MG63 (cell line): ENCODE data around the gene MSX1. TPM values are rescaled to one million over a fixed set of nuclear protein-coding genes. Genes with fewer than 3 reads are reported as not detected.

ENCODE experiments used
- DNase-seq: peaks from one replicate; pipeline ENCODE4 v3.0.0-alpha.2; 2020
- H3K27me3 ChIP-seq: fragments of 250-450 bp; sonication (Bioruptor Pico); 2 replicates; pipeline ENCODE4 v1.5.1; 2020; ENCODE audit warnings: mild to moderate bottlenecking, moderate library complexity
- H3K36me3 ChIP-seq: fragments of 250-450 bp; sonication (Bioruptor Pico); 2 replicates; pipeline ENCODE4 v1.5.1; 2020; ENCODE audit warnings: mild to moderate bottlenecking, moderate library complexity
- H3K4me3 ChIP-seq: fragments of 250-450 bp; sonication (Bioruptor Pico); 2 replicates; pipeline ENCODE4 v1.5.1; 2020; ENCODE audit warnings: mild to moderate bottlenecking, moderate library complexity
- H3K9me3 ChIP-seq: fragments of 250-450 bp; sonication (Bioruptor Pico); 2 replicates; pipeline ENCODE4 v1.5.1; 2020; ENCODE audit warnings: mild to moderate bottlenecking, moderate library complexity
- total RNA-seq: library from RNA; depleted of rRNA; stranded (reverse); fragments of >200 nt; shearing (Covaris generic); gene quantifications from 2 replicates; pipeline ENCODE4 v1.2.3, GENCODE V29; 2014; ENCODE audit warnings: low replicate concordance

Gene MSX1
- total RNA-seq, 1 experiment from 2014 or later, result 7.8 TPM

GRCh38 chr4:4862665-4863482 is 3.4 kb downstream of the MSX1 start:
- Histone ChIP-seq H3K4me3 (no peak overlapping the region), H3K9me3 (no peaks in the 10 kb centered on the region), H3K36me3 (no peaks in the 10 kb centered on the region), H3K27me3 (no peaks in the 10 kb centered on the region)
- no peak for DNase-seq

GRCh38 chr4:4864443-4864939 is 5.0 kb downstream of the MSX1 start:
- no peak overlapping the region for H3K4me3 ChIP-seq
- no peaks in the 10 kb centered on the region for H3K36me3 ChIP-seq
- DNase-seq, result no peak
- no peaks in the 10 kb centered on the region for H3K27me3 ChIP-seq
- no peaks in the 10 kb centered on the region for H3K9me3 ChIP-seq

- no peaks in the 10 kb centered on the region for H3K9me3 ChIP-seq
- no peaks in the 10 kb centered on the region for H3K36me3 ChIP-seq
- H3K27me3 ChIP-seq, result no peaks in the 10 kb centered on the region
- H3K4me3 ChIP-seq, result no peak overlapping the region
- DNase-seq, result no peak
Observed at GRCh38 chr4:4864940-4865704, 5.7 kb downstream of the MSX1 start.

- no peak for DNase-seq
- H3K9me3 ChIP-seq, result no peaks in the 10 kb centered on the region
- no peaks in the 10 kb centered on the region for H3K27me3 ChIP-seq
- no peak overlapping the region for H3K4me3 ChIP-seq
- H3K36me3 ChIP-seq, result no peaks in the 10 kb centered on the region
Observed at GRCh38 chr4:4865705-4866123, 6.2 kb downstream of the MSX1 start.

GRCh38 chr4:4866124-4866865 is 6.8 kb downstream of the MSX1 start:
- DNase-seq, result no peak
- H3K4me3 ChIP-seq, result no peak overlapping the region
- no peaks in the 10 kb centered on the region for H3K36me3 ChIP-seq
- H3K9me3 ChIP-seq, result no peaks in the 10 kb centered on the region
- no peaks in the 10 kb centered on the region for H3K27me3 ChIP-seq

- Histone ChIP-seq H3K36me3 (no peaks in the 10 kb centered on the region), H3K4me3 (no peak overlapping the region), H3K9me3 (no peaks in the 10 kb centered on the region), H3K27me3 (no peaks in the 10 kb centered on the region)
- no peak for DNase-seq
Observed at GRCh38 chr4:4866866-4867374, 7.5 kb downstream of the MSX1 start.

GRCh38 chr4:4867375-4868039 is 8.0 kb downstream of the MSX1 start:
- no peaks in the 10 kb centered on the region for H3K9me3 ChIP-seq
- H3K36me3 ChIP-seq, result no peaks in the 10 kb centered on the region
- DNase-seq, result no peak
- H3K4me3 ChIP-seq, result no peak overlapping the region
- H3K27me3 ChIP-seq, result no peaks in the 10 kb centered on the region

GRCh38 chr4:4868040-4868757 is 8.7 kb downstream of the MSX1 start:
- no peaks in the 10 kb centered on the region for H3K36me3 ChIP-seq
- no peak overlapping the region for H3K4me3 ChIP-seq
- no peaks in the 10 kb centered on the region for H3K27me3 ChIP-seq
- DNase-seq, result no peak
- no peaks in the 10 kb centered on the region for H3K9me3 ChIP-seq

- Histone ChIP-seq H3K4me3 (no peak overlapping the region), H3K9me3 (no peaks in the 10 kb centered on the region), H3K36me3 (no peaks in the 10 kb centered on the region), H3K27me3 (no peaks in the 10 kb centered on the region)
- DNase-seq, result no peak
Observed at GRCh38 chr4:4868758-4869723, 9.6 kb downstream of the MSX1 start.

- no peak for DNase-seq
- H3K4me3 ChIP-seq, result no peak overlapping the region
- H3K36me3 ChIP-seq, result no peaks in the 10 kb centered on the region
- no peaks in the 10 kb centered on the region for H3K9me3 ChIP-seq
- H3K27me3 ChIP-seq, result no peaks in the 10 kb centered on the region
Observed at GRCh38 chr4:4869731-4870571, 10.5 kb downstream of the MSX1 start.

GRCh38 chr4:4870576-4871241 is 11.2 kb downstream of the MSX1 start:
- no peaks in the 10 kb centered on the region for H3K27me3 ChIP-seq
- no peak overlapping the region for H3K4me3 ChIP-seq

GRCh38 chr4:4871242-4871572 is 11.7 kb downstream of the MSX1 start:
- DNase-seq, result no peak
- Histone ChIP-seq H3K36me3 (no peaks in the 10 kb centered on the region), H3K9me3 (no peaks in the 10 kb centered on the region), H3K27me3 (no peaks in the 10 kb centered on the region), H3K4me3 (no peak overlapping the region)

More at GRCh38 chr4:4870576-4871241, 11.2 kb downstream of the MSX1 start:
- no peaks in the 10 kb centered on the region for H3K36me3 ChIP-seq
- no peaks in the 10 kb centered on the region for H3K9me3 ChIP-seq
- DNase-seq, result no peak

GRCh38 chr4:4871573-4872313 is 12.3 kb downstream of the MSX1 start:
- H3K36me3 ChIP-seq, result no peaks in the 10 kb centered on the region
- no peaks in the 10 kb centered on the region for H3K9me3 ChIP-seq
- DNase-seq, result no peak
- no peaks in the 10 kb centered on the region for H3K27me3 ChIP-seq
- no peak overlapping the region for H3K4me3 ChIP-seq
